CMK (cell line): ENCODE measurements around the gene PLA2G10.
"Not testable (repeated sequence)": the region's sequence is repeated elsewhere in the genome, so short reads cannot be mapped to it uniquely, and the experiment has no call there.

Experiments used
- DNase-seq: peaks from one replicate; pipeline ENCODE4 v3.0.0-alpha.2; 2010; ENCODE audit warnings: low read depth

Gene PLA2G10

GRCh38 chr16:14694129-14694528 lies at the start of gene PLA2G10:
Gene PLA2G10, minus strand, starts transcription at chr16:14694308. Its CDS starts 79 bp downstream, at chr16:14694229.
- not testable (repeated sequence) for DNase-seq

GRCh38 chr16:14742273-14743128 lies 48.4 kb upstream of the PLA2G10 start, which contains the start of gene NPIPA2:
Gene NPIPA2, plus strand, starts transcription at chr16:14742533. Its CDS starts 5,533 bp downstream, at chr16:14748066.
- not testable (repeated sequence) for DNase-seq

DNA sequence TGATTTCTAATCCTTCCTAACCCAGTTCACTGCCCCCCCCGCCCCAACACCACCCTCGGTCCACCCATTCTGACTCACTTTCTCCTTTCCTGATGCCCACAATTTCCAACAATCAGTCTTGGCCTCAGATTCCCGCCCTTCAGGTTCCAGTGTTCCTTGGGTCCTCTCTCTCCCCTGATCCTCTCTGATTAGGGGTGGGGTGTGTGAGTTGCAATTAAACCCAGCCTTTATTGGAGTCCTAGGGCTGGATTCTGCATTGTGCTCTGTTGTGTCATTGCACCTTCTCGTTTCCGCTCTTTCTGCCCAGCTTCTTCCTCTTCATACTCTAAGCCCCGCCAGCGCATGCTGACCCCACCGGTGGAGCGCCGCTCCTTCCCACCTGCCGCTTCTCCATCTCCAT lies 47.7 kb upstream of the PLA2G10 start:
- not testable (repeated sequence) for DNase-seq

- DNase-seq: not testable (repeated sequence)
Measured at GRCh38 chr16:14740832-14741385, 46.8 kb upstream of the PLA2G10 start.

- not testable (repeated sequence) for DNase-seq
Measured at GRCh38 chr16:14733233-14733632, 39.1 kb upstream of the PLA2G10 start.

DNA sequence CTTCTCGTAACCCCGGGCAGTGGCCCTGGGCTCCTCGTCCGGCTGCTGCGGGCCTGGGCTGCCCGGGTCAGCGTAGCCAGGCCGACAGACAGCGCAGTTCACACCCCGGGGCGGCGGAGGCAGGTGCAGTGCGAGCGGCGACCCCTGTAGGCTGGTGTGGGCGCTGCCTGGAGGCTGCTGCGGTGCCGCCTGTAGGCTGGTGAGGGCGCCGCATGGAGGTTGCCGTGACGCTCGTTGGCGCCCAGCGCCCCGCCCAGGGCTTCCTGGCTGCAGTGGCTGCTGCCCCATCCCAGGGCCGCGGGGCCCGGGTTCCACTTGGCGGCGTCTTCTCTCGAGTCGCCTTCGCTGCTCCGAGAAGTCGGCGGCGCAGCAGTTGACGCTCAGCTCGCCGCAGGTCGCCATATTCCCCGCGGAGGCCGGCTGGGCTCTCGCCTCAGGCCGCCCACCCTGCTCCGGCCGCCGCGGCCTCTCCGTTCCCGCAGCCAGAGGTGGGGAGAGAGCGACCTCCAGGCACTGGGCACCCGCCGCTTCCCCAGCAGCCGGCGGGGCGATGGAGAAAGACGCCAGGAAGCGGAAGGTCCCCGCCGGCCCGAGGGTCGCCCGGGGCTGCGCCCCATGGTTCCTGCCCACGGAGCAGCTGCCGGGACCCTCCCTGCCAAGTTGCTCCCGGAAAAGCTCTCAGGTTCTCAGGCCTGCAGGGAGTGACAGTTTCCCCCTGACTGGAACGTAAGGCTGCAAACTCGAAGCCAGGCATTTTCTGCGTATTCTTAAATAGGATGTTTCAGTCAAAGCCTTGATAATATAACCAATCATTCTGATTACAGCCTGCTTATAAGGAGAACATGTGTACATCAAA lies 9.3 kb upstream of the PLA2G10 start, which contains the start of gene NPIPA3:
Gene NPIPA3 (plus strand): TSS at position 256 of the 856 bp plus-strand sequence. CDS start 5,533 bp downstream, outside the sequence.
- not testable (repeated sequence) for DNase-seq

DNA sequence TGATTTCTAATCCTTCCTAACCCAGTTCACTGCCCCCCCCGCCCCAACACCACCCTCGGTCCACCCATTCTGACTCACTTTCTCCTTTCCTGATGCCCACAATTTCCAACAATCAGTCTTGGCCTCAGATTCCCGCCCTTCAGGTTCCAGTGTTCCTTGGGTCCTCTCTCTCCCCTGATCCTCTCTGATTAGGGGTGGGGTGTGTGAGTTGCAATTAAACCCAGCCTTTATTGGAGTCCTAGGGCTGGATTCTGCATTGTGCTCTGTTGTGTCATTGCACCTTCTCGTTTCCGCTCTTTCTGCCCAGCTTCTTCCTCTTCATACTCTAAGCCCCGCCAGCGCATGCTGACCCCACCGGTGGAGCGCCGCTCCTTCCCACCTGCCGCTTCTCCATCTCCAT lies 8.6 kb upstream of the PLA2G10 start:
- DNase-seq: not testable (repeated sequence)

GRCh38 chr16:14701859-14702258 lies 7.8 kb upstream of the PLA2G10 start:
- not testable (repeated sequence) for DNase-seq

- DNase-seq: not testable (repeated sequence)
Measured at GRCh38 chr16:14685870-14686793, 8.0 kb downstream of the PLA2G10 start.

DNA sequence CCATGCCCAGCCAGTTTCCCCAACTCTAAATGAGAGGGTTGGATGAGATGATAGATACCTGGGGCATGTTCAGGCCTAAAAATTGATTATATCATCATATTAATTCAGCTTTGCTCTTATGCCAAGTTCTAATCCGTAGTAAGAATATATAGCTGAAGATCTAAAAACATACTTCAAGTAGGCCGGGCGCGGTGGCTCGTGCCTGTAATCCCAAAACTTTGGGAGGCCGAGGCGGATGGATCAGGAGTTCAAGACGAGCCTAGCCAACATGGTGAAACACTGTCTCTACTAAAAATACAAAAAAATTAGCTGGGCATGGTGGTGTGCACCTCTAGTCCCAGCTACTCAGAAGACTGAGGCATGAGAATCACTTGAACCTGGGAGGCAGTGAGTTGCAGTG lies 12.0 kb downstream of the PLA2G10 start:
- DNase-seq: no peak

- DNase-seq: no peak
Measured at GRCh38 chr16:14681115-14681514, 13.0 kb downstream of the PLA2G10 start.

DNA sequence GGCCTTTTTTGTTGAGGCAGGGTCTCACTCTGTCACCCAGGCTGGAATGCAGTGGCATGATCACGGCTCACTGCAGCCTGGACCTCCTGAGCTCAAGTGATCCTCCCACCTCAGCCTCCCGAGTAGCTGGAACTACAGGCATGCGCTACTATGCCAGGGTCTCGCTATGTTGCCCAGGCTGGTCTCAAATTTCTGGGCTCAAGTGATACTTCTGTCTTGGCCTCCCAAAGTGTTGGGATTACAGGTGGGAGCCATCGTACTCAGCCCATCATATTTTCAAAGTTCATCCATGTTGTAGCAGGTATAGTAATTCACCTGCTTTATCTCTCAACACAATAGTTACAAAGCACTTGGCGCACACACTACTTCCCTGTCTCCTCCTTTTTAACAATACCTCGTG lies 13.7 kb downstream of the PLA2G10 start:
- DNase-seq: not testable (repeated sequence)

GRCh38 chr16:14678748-14679497 lies 15.2 kb downstream of the PLA2G10 start:
- DNase-seq: no peak

GRCh38 chr16:14677627-14678026 lies 16.5 kb downstream of the PLA2G10 start:
- DNase-seq: no peak

DNA sequence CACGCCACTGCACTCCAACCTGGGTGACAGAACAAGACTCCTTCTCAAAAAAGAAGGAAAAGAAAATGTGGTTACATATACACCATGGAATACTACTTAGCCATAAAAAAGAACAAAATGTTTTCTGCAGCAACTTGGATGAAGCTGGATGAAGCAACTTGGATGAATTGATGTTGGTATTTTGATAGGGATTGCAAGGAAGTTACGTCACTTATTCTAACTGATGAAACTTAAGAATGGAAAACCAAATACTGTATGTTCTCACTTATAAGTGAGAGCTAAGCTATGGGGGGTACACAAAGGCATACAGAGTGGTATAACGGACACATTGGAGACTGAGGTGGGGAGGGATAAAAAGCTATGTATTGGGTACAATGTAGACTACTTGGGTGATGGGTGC lies 17.5 kb downstream of the PLA2G10 start:
- DNase-seq: no peak

DNA sequence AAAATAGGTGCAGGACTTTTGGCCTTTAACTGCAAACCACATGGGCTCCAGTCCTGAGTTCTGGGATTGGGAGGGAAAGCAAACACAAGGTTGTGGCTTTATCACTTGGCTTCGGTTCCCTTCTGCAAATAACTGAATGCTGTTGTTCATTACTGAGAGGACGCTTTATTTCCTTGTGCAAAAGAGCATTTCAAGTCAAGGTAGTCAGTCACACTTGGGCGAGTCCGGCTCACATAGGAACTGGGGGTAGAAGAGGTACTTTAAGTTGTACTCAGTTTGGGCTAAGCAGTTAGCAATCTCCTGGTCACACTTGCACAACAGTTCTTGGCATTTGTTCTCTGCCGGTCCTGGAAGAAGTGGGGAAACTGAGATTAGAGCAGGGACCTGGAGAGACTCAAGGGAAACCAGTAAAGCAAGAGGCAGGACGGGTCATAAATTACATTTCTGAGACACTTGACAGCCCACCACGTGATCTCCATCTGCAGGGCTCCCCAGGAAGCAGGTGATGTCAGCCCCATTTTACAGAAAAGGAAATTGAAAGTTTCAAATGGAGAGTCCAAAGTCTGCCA lies 21.6 kb downstream of the PLA2G10 start:
- DNase-seq: no peak

GRCh38 chr16:14669776-14670175 lies 24.3 kb downstream of the PLA2G10 start:
- no peak for DNase-seq

DNA sequence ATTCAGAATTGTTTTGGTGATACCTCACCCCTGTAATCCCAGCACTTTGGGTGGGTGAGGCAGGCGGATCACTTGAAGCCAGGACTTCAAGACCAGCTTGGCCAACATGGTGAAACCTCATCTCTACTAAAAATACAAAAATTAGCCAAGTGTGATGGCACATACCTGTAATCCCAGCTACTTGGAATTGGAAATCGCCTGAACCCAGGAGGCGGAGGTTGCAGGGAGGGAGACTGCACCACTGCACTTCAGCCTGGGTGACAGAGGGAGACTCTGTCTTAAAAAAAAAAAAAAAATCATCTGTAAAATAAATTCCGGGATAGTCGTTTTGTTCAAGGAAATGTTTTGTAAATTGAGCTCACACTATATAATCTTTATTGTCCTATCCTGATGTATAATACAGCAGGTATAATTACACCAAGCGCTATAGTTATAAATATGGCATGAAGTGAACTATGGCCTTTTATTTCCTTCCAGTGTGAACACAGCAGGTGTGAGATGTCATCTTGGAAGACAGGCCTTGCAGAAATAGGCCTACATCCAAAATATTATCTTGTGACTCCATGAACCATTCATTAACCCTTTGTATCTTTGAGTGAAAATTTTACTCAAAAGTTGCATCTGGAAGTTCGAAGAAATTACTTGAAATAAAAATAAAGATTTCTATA lies 25.4 kb downstream of the PLA2G10 start:
- DNase-seq: no peak
